Osteoblast (primary cell): ENCODE results near the gene SLC9A9. TPM values are rescaled to one million over a fixed set of nuclear protein-coding genes. Genes with fewer than 3 reads are reported as not detected.

ENCODE experiments used
- DNase-seq: peaks from one replicate; pipeline ENCODE4 v3.0.0; 2011; ENCODE audit warnings: low spot score, mixed read lengths; ENCODE audit not compliant: insufficient read length; ENCODE audit errors: missing footprints
- H2AFZ ChIP-seq: 2 replicates; pipeline ENCODE4 v1.6.0; 2011; ENCODE audit warnings: mild to moderate bottlenecking, low read length
- H3K27ac ChIP-seq: 2 replicates; pipeline ENCODE4 v1.5.1; 2011; ENCODE audit warnings: mild to moderate bottlenecking, low read depth, low read length, moderate library complexity
- H3K27me3 ChIP-seq: 2 replicates; pipeline ENCODE4 v1.6.0; 2012; ENCODE audit warnings: mild to moderate bottlenecking, control low read depth, inconsistent platforms, low read length, moderate library complexity; ENCODE audit not compliant: insufficient read depth
- H3K36me3 ChIP-seq: 2 replicates; pipeline ENCODE4 v1.5.1; 2011; ENCODE audit warnings: mild to moderate bottlenecking, low read length, control low read depth, moderate library complexity; ENCODE audit not compliant: insufficient read depth
- H3K4me1 ChIP-seq: 2 replicates; pipeline ENCODE4 v1.5.1; 2011; ENCODE audit warnings: mild to moderate bottlenecking, low read length, control low read depth, moderate library complexity; ENCODE audit not compliant: insufficient read depth
- H3K4me2 ChIP-seq: 2 replicates; pipeline ENCODE4 v1.6.0; 2011; ENCODE audit warnings: mild to moderate bottlenecking, low read length; ENCODE audit not compliant: insufficient read depth
- H3K4me3 ChIP-seq: fragments of 200-600 bp; sonication (generic); 3 replicates; pipeline ENCODE4 v1.5.1; 2012; ENCODE audit warnings: mild to moderate bottlenecking, low read length, inconsistent platforms; ENCODE audit not compliant: insufficient read depth
- H3K79me2 ChIP-seq: 2 replicates; pipeline ENCODE4 v1.6.0; 2012; ENCODE audit warnings: mild to moderate bottlenecking, low read length, control low read depth, inconsistent platforms; ENCODE audit not compliant: insufficient read depth
- H3K9me3 ChIP-seq: 2 replicates; pipeline ENCODE4 v1.5.1; 2011; ENCODE audit warnings: low read depth, low read length, control low read depth
- H4K20me1 ChIP-seq: 2 replicates; pipeline ENCODE4 v1.6.0; 2012; ENCODE audit warnings: mild to moderate bottlenecking, low read length, control low read depth; ENCODE audit not compliant: insufficient read depth
- CTCF ChIP-seq: IDR thresholded peaks from 2 replicates; pipeline ENCODE4 v1.5.1; 2011; ENCODE audit warnings: mild to moderate bottlenecking, low read depth, low read length, moderate library complexity; ENCODE audit errors: extremely low read depth
- total RNA-seq: library from RNA; depleted of rRNA; stranded (reverse); fragments of >200 nt; gene quantifications from 2 replicates; pipeline ENCODE4 v1.2.3, GENCODE V29; 2012

SLC9A9 gene
- total RNA-seq, 1 donor = 6.5 TPM

GRCh38 chr3:143334231-143334630 lies 514.0 kb downstream of the SLC9A9 start:
- Histone ChIP-seq H3K4me3 (no peak overlapping the region), H3K9me3 (no peaks in the 10 kb centered on the region), H2AFZ (no peak overlapping the region), H3K79me2 (no peaks in the 10 kb centered on the region), H3K4me1 (no peaks in the 10 kb centered on the region), H4K20me1 (no peaks in the 10 kb centered on the region), H3K36me3 (no peaks in the 10 kb centered on the region), H3K27ac (no peak overlapping the region), H3K27me3 (no peaks in the 10 kb centered on the region), H3K4me2 (no peak overlapping the region)
- TF ChIP-seq CTCF = no peak
- no peak for DNase-seq

DNA sequence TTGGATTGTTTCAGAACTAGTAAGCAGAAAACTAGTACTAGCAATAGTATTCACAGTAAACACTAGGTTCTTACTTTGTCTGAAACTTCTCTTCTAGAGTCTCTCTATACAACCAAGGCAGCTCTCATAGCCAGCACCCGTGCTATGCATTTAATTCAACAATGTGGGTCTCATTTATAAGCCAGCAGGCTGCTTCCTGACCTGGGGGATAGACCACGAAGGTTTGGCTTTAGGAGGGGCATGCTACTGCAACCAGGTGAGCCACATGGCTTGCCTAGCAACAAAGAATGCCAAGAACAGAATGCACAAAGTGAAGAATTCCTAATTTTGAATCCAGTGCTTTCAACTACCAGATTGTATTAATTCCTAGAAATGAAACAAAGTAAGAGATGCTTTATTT lies 514.9 kb downstream of the SLC9A9 start:
- TF ChIP-seq CTCF = no peak
- Histone ChIP-seq H3K36me3 (no peaks in the 10 kb centered on the region), H3K27me3 (no peaks in the 10 kb centered on the region), H4K20me1 (no peaks in the 10 kb centered on the region), H3K4me3 (no peak overlapping the region), H3K4me2 (no peak overlapping the region), H3K4me1 (no peaks in the 10 kb centered on the region), H3K79me2 (no peaks in the 10 kb centered on the region), H3K27ac (no peak overlapping the region), H3K9me3 (no peaks in the 10 kb centered on the region), H2AFZ (no peak overlapping the region)
- DNase-seq = no peak

GRCh38 chr3:143332026-143332425 lies 516.2 kb downstream of the SLC9A9 start:
- Histone ChIP-seq H3K4me3 (no peak overlapping the region), H3K79me2 (no peaks in the 10 kb centered on the region), H3K36me3 (no peaks in the 10 kb centered on the region), H3K9me3 (no peaks in the 10 kb centered on the region), H3K27me3 (no peaks in the 10 kb centered on the region), H3K27ac (no peak overlapping the region), H2AFZ (no peak overlapping the region), H3K4me1 (no peaks in the 10 kb centered on the region), H3K4me2 (no peak overlapping the region), H4K20me1 (no peaks in the 10 kb centered on the region)
- no peak for TF ChIP-seq CTCF
- no peak for DNase-seq

- Histone ChIP-seq H3K27me3 (peaks cover 2% of the 10 kb centered on the region), H3K9me3 (no peaks in the 10 kb centered on the region), H3K4me2 (no peak overlapping the region), H3K4me3 (no peak overlapping the region), H3K4me1 (no peaks in the 10 kb centered on the region), H2AFZ (no peak overlapping the region), H4K20me1 (no peaks in the 10 kb centered on the region), H3K36me3 (no peaks in the 10 kb centered on the region), H3K27ac (no peak overlapping the region), H3K79me2 (no peaks in the 10 kb centered on the region)
- no peak for DNase-seq
- no peak for TF ChIP-seq CTCF
These were observed 516.9 kb downstream of the SLC9A9 start for GRCh38 chr3:143331350-143331749.
